RKO (cell line): ENCODE results near the gene UBE2I.

Source experiments
- DNase-seq: peaks from one replicate; pipeline ENCODE4 v3.0.0-alpha.2; 2016; ENCODE audit warnings: low spot score

UBE2I gene

DNA sequence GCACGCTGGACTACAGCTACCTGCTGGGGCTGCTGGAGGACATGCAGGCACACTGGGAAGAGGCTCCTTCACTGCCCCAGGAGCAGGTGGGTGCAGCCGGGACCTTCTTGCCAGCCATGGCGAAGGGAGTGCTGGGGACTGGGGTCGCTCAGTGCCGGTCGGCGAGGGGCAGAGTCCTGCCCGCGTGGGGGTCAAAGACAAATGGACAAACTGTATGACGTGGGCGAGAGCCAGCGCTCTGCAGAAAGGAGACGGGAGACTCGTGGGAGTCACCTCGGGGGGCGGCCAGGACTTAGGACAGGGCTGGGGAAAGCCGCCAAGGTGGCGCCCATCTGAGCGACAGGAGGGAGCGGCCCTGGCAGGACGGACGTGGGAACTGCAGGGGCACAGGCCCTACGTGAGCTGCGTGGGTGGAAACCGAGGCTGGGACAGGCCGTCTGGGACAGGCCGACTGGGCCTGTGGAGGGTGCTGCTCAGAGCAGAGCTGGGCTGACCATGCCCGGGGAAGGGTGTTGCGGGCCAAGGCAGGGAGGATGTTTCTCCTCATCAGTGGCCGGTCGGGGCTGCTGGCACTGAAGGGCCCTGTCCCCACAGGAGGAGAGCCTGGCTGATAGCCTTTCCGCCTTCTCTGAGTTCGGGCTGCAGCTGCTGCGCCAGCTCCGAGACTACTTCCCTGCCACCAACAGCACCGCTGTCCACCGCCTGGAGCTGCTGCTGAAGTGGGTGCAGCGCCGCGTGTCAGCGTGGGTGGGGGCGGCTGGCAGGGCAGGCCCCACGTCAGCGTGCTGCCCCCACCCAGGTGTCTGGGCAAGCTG, 34.2 kb downstream of the UBE2I start:
- DNase-seq, result no peak

DNA sequence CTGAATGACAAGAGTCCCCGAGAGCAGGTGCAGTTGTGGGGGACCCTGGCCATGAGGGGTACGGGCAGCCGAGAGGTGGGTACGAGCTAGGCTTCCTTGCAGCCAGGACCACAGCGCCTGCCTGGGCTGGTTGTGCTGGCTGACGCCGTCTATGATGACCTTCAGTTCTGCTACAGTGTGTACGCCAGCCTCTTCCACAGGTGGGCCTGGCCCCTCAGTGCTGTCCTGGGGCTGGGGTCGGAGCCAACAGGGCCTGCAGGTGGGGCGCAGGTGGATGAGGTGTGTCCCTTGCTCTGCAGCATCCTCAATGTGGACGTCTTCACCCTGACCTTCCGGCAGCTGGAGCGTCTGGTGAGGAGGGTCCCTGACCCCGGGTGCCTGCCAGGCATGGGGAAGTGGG, 35.1 kb downstream of the UBE2I start:
- no peak for DNase-seq

- no peak for DNase-seq
These were observed 35.7 kb downstream of the UBE2I start for GRCh38 chr16:1345087-1345486.

GRCh38 chr16:1345651-1346421, 36.4 kb downstream of the UBE2I start:
- DNase-seq, result no peak

- DNase-seq, result peak; percentile 43
These were observed 37.2 kb downstream of the UBE2I start for GRCh38 chr16:1346422-1347285.

DNA sequence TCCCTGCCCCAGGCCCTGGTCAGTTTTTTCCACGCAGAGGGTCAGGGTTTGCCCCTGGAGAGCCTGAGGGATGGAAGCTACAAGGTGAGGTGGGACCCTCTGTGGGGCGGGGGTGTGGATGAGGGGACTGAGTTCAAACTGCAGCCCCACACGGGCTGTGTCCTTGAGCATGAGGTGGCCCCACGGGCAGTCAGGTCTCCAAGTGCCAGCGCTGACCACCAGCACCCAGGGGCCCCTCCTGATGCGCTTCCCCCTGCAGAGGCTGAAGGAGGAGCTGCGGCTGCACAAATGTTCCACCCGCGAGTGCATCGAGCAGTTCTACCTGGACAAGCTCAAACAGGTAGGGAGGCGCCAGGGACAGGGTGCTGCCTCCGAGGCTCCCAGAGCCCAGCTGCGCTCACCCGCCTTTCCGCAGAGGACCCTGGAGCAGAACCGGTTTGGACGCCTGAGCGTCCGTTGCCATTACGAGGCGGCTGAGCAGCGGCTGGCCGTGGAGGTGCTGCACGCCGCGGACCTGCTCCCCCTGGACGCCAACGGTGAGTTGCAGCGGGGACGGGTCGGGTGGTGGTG, 37.9 kb downstream of the UBE2I start:
- DNase-seq, result no peak

GRCh38 chr16:1347962-1348361, 38.5 kb downstream of the UBE2I start:
- DNase-seq, result no peak

- DNase-seq, result no peak
These were observed 39.0 kb downstream of the UBE2I start for GRCh38 chr16:1348441-1348840.

- DNase-seq, result no peak
These were observed 39.5 kb downstream of the UBE2I start for GRCh38 chr16:1348926-1349325.

DNA sequence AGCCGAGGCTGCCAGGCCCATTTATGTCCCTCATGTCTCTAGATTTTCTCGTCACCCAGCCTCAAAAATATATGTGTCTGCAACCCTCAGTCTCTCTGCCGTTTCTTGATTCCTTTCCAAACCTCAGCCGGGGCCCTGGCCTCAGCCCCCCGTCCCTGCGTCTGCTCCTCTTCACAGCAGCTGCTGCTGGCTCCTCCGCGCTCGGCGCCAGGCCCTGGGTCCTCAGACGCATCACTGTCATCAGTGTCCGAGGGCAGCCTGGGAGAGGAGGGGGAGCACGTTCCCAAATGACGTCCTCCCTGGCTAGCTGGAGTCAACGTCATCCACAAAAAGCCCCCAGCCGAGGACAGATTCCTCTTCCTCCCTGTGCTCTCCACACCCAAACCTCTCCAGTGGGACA, 39.9 kb downstream of the UBE2I start:
- no peak for DNase-seq

- no peak for DNase-seq
These were observed 40.5 kb downstream of the UBE2I start for GRCh38 chr16:1349951-1350350.

DNA sequence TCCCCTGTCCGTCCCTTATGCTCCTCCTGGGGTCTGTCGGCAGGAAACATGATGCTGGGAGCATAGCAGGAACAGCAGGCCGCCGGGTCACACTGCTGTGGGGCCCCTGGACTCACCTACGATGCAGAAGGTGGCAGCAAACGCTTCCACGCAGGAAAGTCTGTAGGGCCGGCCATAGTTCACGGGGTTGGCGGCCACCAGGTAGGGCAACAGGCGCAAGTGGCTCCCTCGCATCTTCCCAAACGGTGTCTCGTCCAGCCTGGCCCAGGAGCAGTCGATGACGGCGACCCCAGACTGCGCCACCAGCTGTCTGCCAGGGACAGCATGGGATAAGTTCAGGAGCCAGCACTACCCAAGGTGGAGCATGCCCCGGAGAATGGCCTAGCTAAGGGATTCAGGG, 41.3 kb downstream of the UBE2I start:
- no peak for DNase-seq

- DNase-seq, result no peak
These were observed 41.8 kb downstream of the UBE2I start for GRCh38 chr16:1351215-1351581.

DNA sequence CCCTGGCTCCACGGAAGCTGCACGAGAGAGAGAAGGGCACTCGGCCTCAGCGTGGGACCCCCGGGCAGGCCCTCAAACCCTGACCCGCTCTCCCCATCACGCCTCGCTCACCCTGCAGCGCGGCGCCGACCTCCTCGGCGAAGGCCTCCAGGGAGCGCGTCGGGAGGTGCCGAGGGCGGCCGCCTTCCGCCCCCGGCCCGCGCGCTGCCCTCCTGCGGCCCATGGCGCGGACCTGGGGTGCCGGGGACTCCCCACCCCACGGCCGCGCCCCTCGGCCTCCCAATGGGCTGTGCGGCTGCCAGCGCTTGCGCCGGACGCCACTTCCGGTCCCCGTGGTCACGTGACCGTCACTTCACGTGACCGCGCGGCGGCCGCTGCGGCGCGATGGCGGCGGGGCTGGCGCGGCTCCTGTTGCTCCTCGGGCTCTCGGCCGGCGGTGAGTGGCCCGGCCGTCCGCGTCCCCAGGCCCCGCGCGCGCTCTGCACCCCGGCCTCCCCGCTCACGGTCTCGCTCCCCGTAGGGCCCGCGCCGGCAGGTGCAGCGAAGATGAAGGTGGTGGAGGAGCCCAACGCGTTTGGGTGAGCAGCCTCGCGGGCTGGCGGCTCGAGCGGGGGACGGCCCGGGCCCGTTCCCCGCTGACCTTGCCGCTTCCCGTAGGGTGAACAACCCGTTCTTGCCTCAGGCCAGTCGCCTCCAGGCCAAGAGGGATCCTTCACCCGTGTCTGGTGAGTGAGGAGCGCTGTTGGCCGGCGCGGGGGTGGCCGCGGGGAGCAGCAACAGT, 42.3 kb downstream of the UBE2I start, which contains the start of the genes GNPTG and TSR3:
TSS of gene GNPTG (plus strand) at position 350 of the 781 bp plus-strand sequence. CDS start at position 385, 35 bp downstream.
TSS of gene TSR3 (minus strand) at position 297 of the 781 bp plus-strand sequence. CDS start at position 223, 74 bp downstream.
- DNase-seq, result peak; percentile 87

DNA sequence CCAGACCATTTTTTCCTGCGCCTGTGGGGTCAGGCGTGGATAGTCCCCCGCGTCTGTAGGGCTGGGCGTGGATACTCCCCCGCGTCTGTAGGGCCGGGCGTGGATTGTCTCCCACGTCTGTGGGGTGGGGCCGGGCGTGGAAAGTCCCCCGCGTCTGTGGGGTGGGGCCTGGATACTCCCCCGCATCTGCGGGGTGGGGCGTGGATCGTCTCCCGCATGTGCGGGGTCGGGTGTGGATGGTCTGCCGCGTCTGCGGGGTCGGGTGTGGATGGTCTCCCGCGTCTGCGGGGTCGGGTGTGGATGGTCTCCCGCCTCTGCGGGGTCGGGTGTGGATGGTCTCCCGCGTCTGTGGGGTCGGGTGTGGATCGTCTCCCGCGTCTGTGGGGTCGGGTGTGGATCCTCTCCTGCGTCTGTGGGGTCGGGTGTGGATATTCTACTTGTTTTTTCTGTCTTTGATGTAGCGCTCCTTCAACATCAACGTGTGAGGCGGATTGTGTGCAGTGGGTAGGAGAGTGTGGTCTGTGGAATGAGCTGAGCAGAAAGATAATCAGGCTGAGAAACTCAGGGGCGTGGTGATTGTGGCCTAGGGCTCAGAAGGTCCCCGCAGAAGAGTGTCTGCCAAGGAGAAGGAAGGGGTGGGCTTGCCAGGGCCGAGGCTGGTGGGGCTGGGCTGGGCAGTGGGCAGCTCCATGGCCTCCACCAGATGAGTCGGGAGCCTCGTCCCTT, 45.5 kb downstream of the UBE2I start:
- no peak for DNase-seq

DNA sequence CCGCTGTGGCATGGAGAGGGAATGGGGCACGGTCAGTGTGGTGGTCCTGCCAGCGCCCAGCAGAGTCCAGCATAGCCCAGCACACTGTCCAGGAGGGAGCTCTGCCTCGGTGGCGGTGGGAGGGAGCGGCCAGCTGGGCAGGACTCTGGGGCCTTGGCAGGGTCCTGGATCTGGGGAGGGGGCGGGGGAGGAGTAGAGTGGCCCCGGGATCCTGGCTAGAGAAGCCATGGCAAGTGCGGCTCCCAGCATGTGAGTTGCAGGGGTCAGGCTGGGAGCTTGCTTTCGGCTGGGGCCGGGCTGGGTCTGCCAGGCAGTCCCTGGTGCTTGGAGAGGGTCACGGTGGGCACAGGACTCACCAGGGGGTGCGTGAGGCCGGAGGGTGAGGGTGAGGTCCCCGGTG, 46.2 kb downstream of the UBE2I start:
- DNase-seq, result no peak

DNA sequence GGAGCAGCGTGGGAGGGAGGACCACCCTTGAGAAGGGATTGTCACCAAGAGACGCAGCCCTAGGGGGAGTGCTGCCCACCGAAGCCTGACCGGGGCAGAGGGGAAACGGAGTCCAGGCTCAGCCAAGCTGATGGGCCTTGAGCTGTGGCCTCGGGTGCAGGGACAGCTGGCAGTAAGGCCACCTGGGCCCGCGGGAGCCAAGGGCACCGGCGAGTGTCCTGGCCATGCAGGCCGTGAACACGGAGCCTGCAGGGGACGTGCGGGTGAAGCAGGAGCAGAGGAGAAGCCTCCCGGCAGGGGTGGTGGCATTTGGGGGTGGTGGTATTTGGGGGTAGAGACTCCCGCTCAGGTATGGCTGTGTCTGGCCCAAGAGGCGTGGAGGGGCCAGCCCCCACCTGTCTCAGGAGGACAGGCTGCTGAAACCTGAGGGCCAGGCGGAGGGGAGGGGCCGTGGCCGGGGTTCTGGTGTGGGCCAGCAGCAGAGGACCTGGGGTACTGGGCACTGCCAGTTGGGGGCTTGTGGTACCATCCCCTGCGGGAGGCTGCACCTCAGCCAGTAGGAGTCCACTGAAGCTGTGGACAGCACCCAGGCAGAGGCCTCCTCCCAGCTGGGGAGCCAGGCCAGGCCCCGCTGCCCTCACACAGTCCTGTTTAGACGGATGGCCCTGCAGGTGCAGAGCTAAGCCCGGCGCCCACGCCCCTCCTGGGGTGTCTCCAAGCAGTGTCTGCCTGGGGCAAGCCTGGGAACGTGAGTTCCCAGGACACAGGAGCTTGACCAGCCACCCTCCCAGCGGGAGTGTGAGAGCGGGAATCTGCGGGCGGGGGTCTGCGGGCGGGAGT, 46.8 kb downstream of the UBE2I start:
- no peak for DNase-seq

DNA sequence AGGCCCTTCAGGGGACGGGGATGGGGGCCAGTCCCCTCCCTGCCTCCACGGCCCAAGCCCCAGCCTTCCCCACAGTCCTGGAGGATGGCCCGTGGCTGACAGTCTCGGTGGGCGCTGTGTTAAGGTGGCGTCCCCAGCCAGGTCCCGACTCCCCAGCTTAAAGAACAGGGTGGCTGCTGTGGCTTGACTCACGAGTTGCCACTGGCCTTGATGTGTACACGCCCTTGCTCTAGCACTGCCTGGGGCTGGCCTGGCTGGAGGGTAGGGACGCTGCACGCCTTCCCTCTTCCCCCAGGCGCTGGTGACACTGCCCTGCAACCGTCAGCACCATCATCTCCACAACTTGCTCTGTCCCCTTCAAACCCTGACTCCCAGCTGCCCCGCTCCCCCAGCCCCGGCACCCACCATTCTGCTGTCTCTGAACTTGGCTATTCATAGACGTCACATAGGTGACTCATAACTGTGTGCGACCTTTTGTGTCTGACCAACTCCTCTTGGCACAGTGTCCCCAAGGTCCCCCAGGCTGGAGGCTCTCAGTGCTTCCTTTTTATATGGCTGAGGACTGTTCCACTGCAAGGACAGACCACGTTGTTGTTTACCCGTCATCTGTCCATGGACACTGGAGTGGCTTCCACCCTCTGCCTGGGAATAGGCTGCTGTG, 48.6 kb downstream of the UBE2I start:
- DNase-seq, result no peak
